ENCODE results near the gene SLC2A13.

The SLC2A13 gene

GRCh38 chr12:39712334-39712733, 393.5 kb downstream of the SLC2A13 start:
- DNase-seq, result no peak
